Ascending aorta (tissue), 2 donors: ENCODE data around the gene HTT-AS. TPM values are rescaled to one million over a fixed set of nuclear protein-coding genes. Genes with fewer than 3 reads are reported as not detected.

Source experiments
- DNase-seq, 2 donors: peaks; one replicate each; pipeline ENCODE4 v3.0.0-alpha.2; 2019; ENCODE audit warnings: low spot score in 2 of 2
- H3K27ac ChIP-seq, 2 donors: fragments of 200-600 bp; sonication (generic); one replicate each; pipeline ENCODE4 v1.5.1; 2016 to 2017; ENCODE audit warnings: mild to moderate bottlenecking in 1 of 2
- H3K27me3 ChIP-seq: fragments of 200-600 bp; sonication (generic); one replicate; pipeline ENCODE4 v1.5.1; 2017
- H3K36me3 ChIP-seq, 2 donors: fragments of 200-600 bp; sonication (generic); one replicate each; pipeline ENCODE4 v1.5.1; 2016
- H3K4me1 ChIP-seq, 2 donors: fragments of 200-600 bp; sonication (generic); one replicate each; pipeline ENCODE4 v1.5.1; 2016 to 2017; ENCODE audit warnings: mild to moderate bottlenecking in 1 of 2
- H3K4me3 ChIP-seq, 2 donors: fragments of 200-600 bp; sonication (generic); one replicate each; pipeline ENCODE4 v1.5.1; 2016 to 2017; ENCODE audit warnings: mild to moderate bottlenecking in 1 of 2
- H3K9me3 ChIP-seq, 2 donors: fragments of 200-600 bp; sonication (generic); one replicate each; pipeline ENCODE4 v1.5.1; 2016
- intact Hi-C: fragments of 100-400 bp; cut with DNase I; formaldehyde crosslinking; loops from one replicate; pipeline ENCODE4 v1.15.1; 2023
- total RNA-seq: library from RNA; depleted of rRNA; stranded (reverse); fragments of >200 nt; gene quantifications from one replicate; pipeline ENCODE4 v1.1.0, GENCODE V29; 2016
- TF ChIP-seq, protein P1 (sequence below), 3 experiments: fragments of 200-600 bp in 2 of 3; fragments of 450-650 bp in 1 of 3; sonication (generic) in 2 of 3; IDR thresholded peaks; one replicate each; pipeline ENCODE4 v1.5.1; 2016 to 2019; ENCODE audit warnings: antibody characterized with exemption in 3 of 3, mild to moderate bottlenecking in 1 of 3, moderate library complexity in 1 of 3

Gene HTT-AS
- total RNA-seq, 1 donor from 2014 or later, result not detected

DNA sequence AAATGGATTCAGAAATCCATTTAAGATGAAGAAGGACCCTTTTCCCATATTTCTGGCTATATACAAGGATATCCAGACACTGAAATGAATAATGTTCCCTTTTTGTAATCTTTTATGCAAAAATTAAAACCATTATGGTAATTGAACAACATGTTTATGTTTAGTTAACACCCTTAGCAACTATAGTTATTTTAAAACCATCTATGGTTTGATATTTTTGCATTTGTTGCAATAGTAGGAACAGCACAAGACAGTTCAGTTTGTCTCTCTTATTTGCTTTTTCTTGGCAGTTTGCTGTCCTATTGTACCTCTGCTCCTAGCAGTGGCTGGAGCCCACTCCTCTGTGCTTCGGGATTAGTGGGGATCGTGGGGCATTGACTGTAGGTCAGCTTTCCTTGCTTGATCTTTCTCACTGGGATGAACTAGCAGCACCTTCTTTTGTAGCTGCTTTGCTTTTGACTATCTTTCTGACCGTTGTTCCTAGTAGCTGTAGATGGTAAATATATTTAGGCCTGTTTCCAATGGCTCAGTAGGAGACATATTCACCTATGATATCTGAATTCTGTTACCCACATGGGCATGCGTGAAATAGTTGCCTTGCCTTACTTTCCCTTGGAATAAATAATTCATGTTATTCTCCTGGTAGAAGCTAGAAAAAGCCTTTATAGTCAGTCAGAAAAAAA lies 12.9 kb upstream of the HTT-AS start:
- Histone ChIP-seq H3K4me3 (no peak overlapping the region), H3K4me1 (no peaks in the 10 kb centered on the region), H3K27me3 (no peaks in the 10 kb centered on the region), H3K27ac (no peak overlapping the region), H3K36me3 (peaks cover 11 to 19% of the 10 kb centered on the region in 2 donors), H3K9me3 (no peaks in the 10 kb centered on the region)
- intact Hi-C loops, result no loop called here
- DNase-seq, result no peak
- TF ChIP-seq, protein P1, sequence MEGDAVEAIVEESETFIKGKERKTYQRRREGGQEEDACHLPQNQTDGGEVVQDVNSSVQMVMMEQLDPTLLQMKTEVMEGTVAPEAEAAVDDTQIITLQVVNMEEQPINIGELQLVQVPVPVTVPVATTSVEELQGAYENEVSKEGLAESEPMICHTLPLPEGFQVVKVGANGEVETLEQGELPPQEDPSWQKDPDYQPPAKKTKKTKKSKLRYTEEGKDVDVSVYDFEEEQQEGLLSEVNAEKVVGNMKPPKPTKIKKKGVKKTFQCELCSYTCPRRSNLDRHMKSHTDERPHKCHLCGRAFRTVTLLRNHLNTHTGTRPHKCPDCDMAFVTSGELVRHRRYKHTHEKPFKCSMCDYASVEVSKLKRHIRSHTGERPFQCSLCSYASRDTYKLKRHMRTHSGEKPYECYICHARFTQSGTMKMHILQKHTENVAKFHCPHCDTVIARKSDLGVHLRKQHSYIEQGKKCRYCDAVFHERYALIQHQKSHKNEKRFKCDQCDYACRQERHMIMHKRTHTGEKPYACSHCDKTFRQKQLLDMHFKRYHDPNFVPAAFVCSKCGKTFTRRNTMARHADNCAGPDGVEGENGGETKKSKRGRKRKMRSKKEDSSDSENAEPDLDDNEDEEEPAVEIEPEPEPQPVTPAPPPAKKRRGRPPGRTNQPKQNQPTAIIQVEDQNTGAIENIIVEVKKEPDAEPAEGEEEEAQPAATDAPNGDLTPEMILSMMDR (IDR thresholded peaks at IDR 0.05), result no peak

DNA sequence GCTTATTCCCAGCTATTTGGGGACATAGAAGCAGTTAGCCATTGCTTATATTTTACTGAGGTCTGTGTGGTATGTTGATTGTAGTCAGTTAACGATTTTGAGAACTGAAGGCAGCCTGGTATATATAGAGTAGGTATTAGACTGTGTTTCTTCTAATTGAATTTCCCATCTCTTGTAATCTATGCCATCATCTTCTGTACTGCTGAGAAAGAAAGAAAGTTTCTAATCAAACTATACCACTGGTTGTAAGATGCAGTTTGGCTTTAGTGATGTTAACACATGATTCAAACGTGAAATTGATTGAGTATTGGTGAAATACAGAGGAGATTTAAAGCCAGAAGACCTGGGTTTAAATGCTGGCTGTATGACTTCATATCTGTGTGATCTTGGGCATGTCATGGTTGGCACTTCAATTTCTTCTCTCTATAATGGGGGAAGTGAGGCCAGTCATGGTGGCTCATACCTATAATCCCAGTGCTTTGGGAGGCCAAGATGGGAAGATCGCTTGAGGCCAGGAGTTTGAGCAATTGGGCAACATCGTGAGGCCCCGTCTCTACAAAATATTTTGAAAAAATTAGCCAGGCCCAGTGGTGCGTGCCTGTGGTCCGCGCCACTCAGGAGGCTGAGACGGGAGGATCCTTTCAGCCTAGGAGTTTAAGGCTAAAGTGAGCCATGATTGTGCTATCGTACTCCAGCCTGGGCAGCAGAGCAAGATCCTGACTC lies 11.8 kb upstream of the HTT-AS start:
- TF ChIP-seq, protein P1 (IDR thresholded peaks at IDR 0.05), result no peak
- H3K4me1 ChIP-seq, result no peaks in the 10 kb centered on the region
- no peak overlapping the region for H3K4me3 ChIP-seq
- no peak for DNase-seq
- peaks cover 11 to 19% of the 10 kb centered on the region in 2 donors for H3K36me3 ChIP-seq
- H3K9me3 ChIP-seq, result no peaks in the 10 kb centered on the region
- no peaks in the 10 kb centered on the region for H3K27me3 ChIP-seq
- H3K27ac ChIP-seq, result no peak overlapping the region
- intact Hi-C loops, result no loop called here

DNA sequence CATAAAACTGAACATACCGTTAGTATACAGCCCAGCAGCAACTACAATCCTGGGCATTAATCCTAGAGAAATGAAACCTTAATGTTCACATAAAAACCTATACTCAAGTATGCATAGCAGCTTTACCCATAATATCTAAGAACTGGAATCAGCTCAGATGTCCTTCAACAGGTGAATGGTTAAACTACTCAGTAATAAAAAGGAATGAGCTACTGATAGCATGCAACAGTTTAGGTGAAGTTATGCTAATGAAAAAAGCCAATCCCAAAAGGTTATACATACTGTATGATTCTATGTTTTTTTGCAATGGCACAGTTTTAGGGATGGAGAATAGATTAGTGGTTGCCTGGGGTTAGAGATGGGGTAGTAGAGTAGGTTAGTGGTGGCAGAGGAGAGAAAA lies 9.4 kb upstream of the HTT-AS start:
- H3K27ac ChIP-seq, result no peak overlapping the region
- H3K9me3 ChIP-seq, result no peaks in the 10 kb centered on the region
- no peak overlapping the region for H3K4me3 ChIP-seq
- DNase-seq, result no peak
- H3K36me3 ChIP-seq, result peaks cover 10 to 15% of the 10 kb centered on the region in 2 donors
- intact Hi-C loops, result no loop called here
- no peaks in the 10 kb centered on the region for H3K27me3 ChIP-seq
- H3K4me1 ChIP-seq, result no peaks in the 10 kb centered on the region
- TF ChIP-seq, protein P1 (IDR thresholded peaks at IDR 0.05), result no peak

DNA sequence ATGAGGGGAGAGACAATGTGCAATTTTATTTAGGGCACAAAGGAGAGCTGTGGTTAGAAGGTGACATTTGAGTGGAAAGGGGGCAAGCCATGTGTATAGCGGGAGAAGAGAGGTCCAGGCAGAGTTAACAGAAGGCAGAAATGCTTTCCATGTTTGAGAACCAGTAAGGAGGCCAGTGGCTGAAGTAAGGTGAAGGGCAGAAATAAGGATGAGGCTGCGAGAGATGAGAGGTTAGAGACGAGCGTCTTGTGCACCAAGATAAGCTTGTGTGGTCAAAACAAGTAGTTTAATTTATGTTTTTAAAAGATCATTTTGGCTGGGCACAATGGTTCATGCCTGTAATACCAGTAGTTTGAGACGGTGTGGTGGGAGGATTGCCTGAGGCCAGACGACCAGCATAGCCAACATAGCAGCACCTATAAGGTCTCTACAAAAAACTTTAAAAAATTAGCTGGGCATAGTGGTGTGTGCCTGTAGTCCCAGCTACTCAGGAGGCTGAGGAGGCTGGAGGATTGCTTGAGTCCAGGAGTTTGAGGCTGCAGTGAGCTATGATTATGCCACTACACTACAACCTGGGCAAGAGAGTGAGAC lies 8.7 kb upstream of the HTT-AS start:
- Histone ChIP-seq H3K27ac (no peak overlapping the region), H3K36me3 (peaks cover 5 to 9% of the 10 kb centered on the region in 2 donors), H3K27me3 (no peaks in the 10 kb centered on the region), H3K4me3 (no peak overlapping the region), H3K4me1 (no peaks in the 10 kb centered on the region), H3K9me3 (no peaks in the 10 kb centered on the region)
- intact Hi-C loops, result no loop called here
- DNase-seq, result no peak
- TF ChIP-seq, protein P1 (IDR thresholded peaks at IDR 0.05), result no peak

DNA sequence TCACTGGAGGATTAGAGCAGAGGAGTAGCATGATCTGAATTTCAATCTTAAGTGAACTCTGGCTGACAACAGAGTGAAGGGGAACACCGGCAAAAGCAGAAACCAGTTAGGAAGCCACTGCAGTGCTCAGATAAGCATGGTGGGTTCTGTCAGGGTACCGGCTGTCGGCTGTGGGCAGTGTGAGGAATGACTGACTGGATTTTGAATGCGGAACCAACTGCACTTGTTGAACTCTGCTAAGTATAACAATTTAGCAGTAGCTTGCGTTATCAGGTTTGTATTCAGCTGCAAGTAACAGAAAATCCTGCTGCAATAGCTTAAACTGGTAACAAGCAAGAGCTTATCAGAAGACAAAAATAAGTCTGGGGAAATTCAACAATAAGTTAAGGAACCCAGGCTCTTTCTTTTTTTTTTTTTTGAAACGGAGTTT lies 5.4 kb upstream of the HTT-AS start:
- Histone ChIP-seq H3K27ac (no peak overlapping the region), H3K36me3 (no peaks in the 10 kb centered on the region), H3K4me1 (peaks cover 7 to 14% of the 10 kb centered on the region in 2 donors), H3K27me3 (no peaks in the 10 kb centered on the region), H3K4me3 (no peak overlapping the region), H3K9me3 (no peaks in the 10 kb centered on the region)
- intact Hi-C loops, result loop anchor here (10.0 kb wide), 2 partner anchors 665 to 1225 kb away; partner anchors contain the start of genes CFAP99, LETM1 and ZFYVE28
- no peak for DNase-seq
- TF ChIP-seq, protein P1 (IDR thresholded peaks at IDR 0.05), result no peak
